Omental fat pad (tissue), 4 donors: ENCODE measurements around the gene IFNA1. TPM values are rescaled to one million over a fixed set of nuclear protein-coding genes. Genes with fewer than 3 reads are reported as not detected.

Source experiments
- ATAC-seq: fragments of 150-250 bp; one replicate; pipeline ENCODE4 v1.9.1; 2016; ENCODE audit warnings: mild to moderate bottlenecking, moderate library complexity; ENCODE audit not compliant: low FRiP score
- DNase-seq: peaks from one replicate; pipeline ENCODE4 v3.0.0-alpha.2; 2019; ENCODE audit warnings: low spot score
- total RNA-seq, 4 donors: library from RNA; depleted of rRNA; stranded (reverse); fragments of >200 nt; gene quantifications; one replicate each; pipeline ENCODE4 v1.1.0, GENCODE V29; 2016
- TF ChIP-seq, protein P1 (sequence below), 3 donors: fragments of 450-650 bp; IDR thresholded peaks; one replicate each; pipeline ENCODE4 v1.5.1; 2016 to 2017; ENCODE audit warnings: antibody characterized with exemption in 3 of 3, mild to moderate bottlenecking in 3 of 3, moderate library complexity in 2 of 3

IFNA1 gene
- total RNA-seq, 4 donors from 2014 or later = not detected

DNA sequence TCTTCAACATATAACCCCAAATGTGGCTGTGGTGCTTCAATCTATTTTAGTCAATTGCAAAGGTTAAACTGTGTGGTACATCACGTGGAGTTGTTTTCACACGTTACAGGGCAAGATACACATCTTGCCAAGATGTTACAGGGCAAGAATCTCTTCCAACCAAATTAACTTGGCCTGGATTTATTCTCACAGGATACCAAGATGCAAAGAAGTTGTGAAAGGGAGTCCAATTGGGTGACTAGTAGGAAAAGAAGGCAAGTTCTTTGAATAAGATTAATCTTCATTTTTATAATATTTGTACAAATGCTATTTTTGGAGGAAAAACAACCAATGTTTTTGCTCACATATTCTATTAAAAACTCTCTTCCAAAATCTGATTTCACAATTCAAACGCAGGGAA is 36.1 kb upstream of the IFNA1 start:
- TF ChIP-seq, protein P1, sequence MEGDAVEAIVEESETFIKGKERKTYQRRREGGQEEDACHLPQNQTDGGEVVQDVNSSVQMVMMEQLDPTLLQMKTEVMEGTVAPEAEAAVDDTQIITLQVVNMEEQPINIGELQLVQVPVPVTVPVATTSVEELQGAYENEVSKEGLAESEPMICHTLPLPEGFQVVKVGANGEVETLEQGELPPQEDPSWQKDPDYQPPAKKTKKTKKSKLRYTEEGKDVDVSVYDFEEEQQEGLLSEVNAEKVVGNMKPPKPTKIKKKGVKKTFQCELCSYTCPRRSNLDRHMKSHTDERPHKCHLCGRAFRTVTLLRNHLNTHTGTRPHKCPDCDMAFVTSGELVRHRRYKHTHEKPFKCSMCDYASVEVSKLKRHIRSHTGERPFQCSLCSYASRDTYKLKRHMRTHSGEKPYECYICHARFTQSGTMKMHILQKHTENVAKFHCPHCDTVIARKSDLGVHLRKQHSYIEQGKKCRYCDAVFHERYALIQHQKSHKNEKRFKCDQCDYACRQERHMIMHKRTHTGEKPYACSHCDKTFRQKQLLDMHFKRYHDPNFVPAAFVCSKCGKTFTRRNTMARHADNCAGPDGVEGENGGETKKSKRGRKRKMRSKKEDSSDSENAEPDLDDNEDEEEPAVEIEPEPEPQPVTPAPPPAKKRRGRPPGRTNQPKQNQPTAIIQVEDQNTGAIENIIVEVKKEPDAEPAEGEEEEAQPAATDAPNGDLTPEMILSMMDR (IDR thresholded peaks at IDR 0.05) = no peak
- ATAC-seq (no peak), DNase-seq (no peak)

- TF ChIP-seq, protein P1 (IDR thresholded peaks at IDR 0.05) = no peak
- no peak for ATAC-seq
These were observed 31.4 kb upstream of the IFNA1 start, which contains the start of gene IFNA8 for GRCh38 chr9:21408817-21409216. TSS of gene IFNA8 (plus strand) at chr9:21409117. CDS start at chr9:21409177, 60 bp downstream.

GRCh38 chr9:21412107-21412506 is 28.1 kb upstream of the IFNA1 start:
- ATAC-seq = no peak
- DNase-seq = no peak
- TF ChIP-seq, protein P1 (IDR thresholded peaks at IDR 0.05) = no peak

More at GRCh38 chr9:21408817-21409216, 31.4 kb upstream of the IFNA1 start, which contains the start of gene IFNA8:
- no peak for DNase-seq

DNA sequence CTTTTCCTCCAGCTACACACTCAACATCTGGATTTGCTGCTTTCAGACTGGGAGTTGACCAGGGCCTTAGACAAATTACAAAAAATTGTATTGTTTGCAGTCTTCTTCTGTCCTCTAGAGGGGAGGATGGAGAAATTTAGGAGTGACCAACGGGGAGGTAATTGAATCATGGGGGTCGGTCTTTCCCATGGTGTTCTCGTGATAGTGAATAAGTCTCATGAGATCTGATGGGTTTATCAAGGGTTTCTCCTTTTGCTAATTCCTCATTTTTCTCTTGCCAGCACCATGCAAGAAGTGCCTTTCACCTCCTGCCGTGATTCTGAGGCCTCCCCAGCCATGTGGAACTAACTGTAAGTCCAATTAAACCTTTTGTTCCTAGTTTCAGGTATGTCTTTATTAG is 27.1 kb upstream of the IFNA1 start:
- DNase-seq = no peak
- TF ChIP-seq, protein P1 (IDR thresholded peaks at IDR 0.05) = no peak
- no peak for ATAC-seq

GRCh38 chr9:21413624-21414023 is 26.6 kb upstream of the IFNA1 start:
- TF ChIP-seq, protein P1 (IDR thresholded peaks at IDR 0.05) = no peak
- ATAC-seq (no peak), DNase-seq (no peak)

DNA sequence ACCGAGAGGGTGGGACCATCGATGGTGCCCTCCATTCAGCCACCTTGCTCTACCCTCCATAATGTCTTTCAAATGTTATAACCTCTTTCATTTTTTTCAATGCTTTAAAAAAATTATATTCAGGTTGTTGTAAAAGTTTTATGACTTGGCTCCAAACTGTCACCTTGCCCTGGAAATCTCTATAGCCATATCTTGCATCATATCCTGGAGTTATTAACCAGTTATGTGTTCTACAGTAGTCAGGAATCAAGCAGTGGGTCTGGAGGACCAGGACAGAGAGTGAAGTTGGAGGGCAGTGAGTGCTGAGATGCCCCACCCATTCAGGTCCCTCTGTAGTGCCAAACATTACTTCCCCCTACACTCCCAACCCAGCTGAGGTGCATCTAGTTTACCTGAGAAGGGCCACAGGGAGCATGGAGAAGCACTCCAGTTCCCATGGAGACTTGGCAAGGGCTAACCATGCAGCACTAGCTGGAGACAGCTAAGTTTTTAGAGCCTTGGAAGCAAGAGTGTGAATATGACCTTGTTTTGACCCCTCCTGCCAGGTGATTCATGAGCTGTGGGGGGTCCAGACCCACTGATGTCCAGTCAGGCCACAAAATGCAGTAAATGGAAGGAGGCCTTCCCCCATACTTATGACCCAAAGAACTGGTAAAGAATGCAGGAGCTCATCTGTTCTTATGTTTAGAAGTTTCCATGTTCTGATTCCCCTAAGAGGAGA is 25.9 kb upstream of the IFNA1 start:
- ATAC-seq (no peak), DNase-seq (no peak)
- TF ChIP-seq, protein P1 (IDR thresholded peaks at IDR 0.05) = no peak
